Hepatocyte (in vitro differentiated cells): ENCODE results near the gene TANC1.

Experiments
- CTCF ChIP-seq: fragments of 200-600 bp; sonication (generic); IDR thresholded peaks from 2 replicates; pipeline ENCODE4 v1.5.1; 2016; ENCODE audit warnings: antibody characterized with exemption, mild to moderate bottlenecking; ENCODE audit not compliant: poor library complexity
- EZH2 ChIP-seq: fragments of 200-600 bp; sonication (generic); IDR thresholded peaks from 2 replicates; pipeline ENCODE4 v1.6.1; 2016; ENCODE audit warnings: antibody characterized with exemption, mild to moderate bottlenecking, borderline replicate concordance

- TF ChIP-seq CTCF (no peak), EZH2 (no peak)
Measured at GRCh38 chr2:159174759-159175158, 206.3 kb downstream of the TANC1 start.
